HEK293 (cell line): Measurements from ENCODE around the gene HSPA4L.
A peak's percentile ranks its signal among the peaks of the same experiment; 100 is the strongest.

ENCODE experiments used
- ATF2 ChIP-seq: fragments of 450-650 bp; formaldehyde crosslinking; IDR thresholded peaks from 2 replicates; pipeline ENCODE4 v1.5.1; 2016; ENCODE audit warnings: missing biosample characterization, missing genetic modification characterization, low read depth
- CTCF ChIP-seq: fragments of 450-650 bp; formaldehyde crosslinking; IDR thresholded peaks from 2 replicates; pipeline ENCODE4 v1.5.1; 2016; ENCODE audit warnings: missing biosample characterization, missing genetic modification characterization
- GFI1B ChIP-seq: fragments of 450-650 bp; formaldehyde crosslinking; IDR thresholded peaks from 2 replicates; pipeline ENCODE4 v1.5.1; 2016; ENCODE audit warnings: missing biosample characterization, missing genetic modification characterization
- GLIS1 ChIP-seq: fragments of 450-650 bp; formaldehyde crosslinking; IDR thresholded peaks from 2 replicates; pipeline ENCODE4 v1.5.1; 2016; ENCODE audit warnings: missing biosample characterization, missing genetic modification characterization
- KLF16 ChIP-seq: fragments of 450-650 bp; formaldehyde crosslinking; IDR thresholded peaks from 2 replicates; pipeline ENCODE4 v1.5.1; 2017; ENCODE audit warnings: missing biosample characterization, missing genetic modification characterization
- PATZ1 ChIP-seq: fragments of 450-650 bp; formaldehyde crosslinking; IDR thresholded peaks from 2 replicates; pipeline ENCODE4 v1.5.1; 2016; ENCODE audit warnings: missing biosample characterization, missing genetic modification characterization
- PBX3 ChIP-seq: sonication (generic); formaldehyde crosslinking; IDR thresholded peaks from 2 replicates; pipeline ENCODE4 v1.8.1; 2022; ENCODE audit warnings: mild to moderate bottlenecking, moderate library complexity, missing genetic modification reagents
- PRDM4 ChIP-seq: fragments of 450-650 bp; formaldehyde crosslinking; IDR thresholded peaks from 2 replicates; pipeline ENCODE4 v1.5.1; 2017; ENCODE audit warnings: missing biosample characterization, missing genetic modification characterization
- SCRT1 ChIP-seq: fragments of 450-650 bp; formaldehyde crosslinking; IDR thresholded peaks from 2 replicates; pipeline ENCODE4 v1.5.1; 2016; ENCODE audit warnings: missing biosample characterization, missing genetic modification characterization, borderline replicate concordance
- SCRT2 ChIP-seq: fragments of 450-650 bp; formaldehyde crosslinking; IDR thresholded peaks from 2 replicates; pipeline ENCODE4 v1.5.1; 2016; ENCODE audit warnings: missing biosample characterization, missing genetic modification characterization
- SP7 ChIP-seq: fragments of 450-650 bp; formaldehyde crosslinking; IDR thresholded peaks from 2 replicates; pipeline ENCODE4 v1.5.1; 2016; ENCODE audit warnings: missing biosample characterization, missing genetic modification characterization
- ZBTB20 ChIP-seq: fragments of 450-650 bp; formaldehyde crosslinking; IDR thresholded peaks from 2 replicates; pipeline ENCODE4 v1.5.1; 2016; ENCODE audit warnings: missing biosample characterization, missing genetic modification characterization
- ZBTB21 ChIP-seq: fragments of 450-650 bp; formaldehyde crosslinking; IDR thresholded peaks from 2 replicates; pipeline ENCODE4 v1.5.1; 2017; ENCODE audit warnings: missing biosample characterization, missing genetic modification characterization
- ZBTB48 ChIP-seq: fragments of 450-650 bp; formaldehyde crosslinking; IDR thresholded peaks from 2 replicates; pipeline ENCODE4 v1.5.1; 2016; ENCODE audit warnings: missing biosample characterization, missing genetic modification characterization
- ZEB2 ChIP-seq: fragments of 450-650 bp; formaldehyde crosslinking; IDR thresholded peaks from 2 replicates; pipeline ENCODE4 v1.5.1; 2016; ENCODE audit warnings: missing biosample characterization, missing genetic modification characterization
- ZNF394 ChIP-seq: fragments of 450-650 bp; formaldehyde crosslinking; IDR thresholded peaks from 2 replicates; pipeline ENCODE4 v1.5.1; 2016; ENCODE audit warnings: missing biosample characterization, missing genetic modification characterization, mild to moderate bottlenecking, moderate library complexity, borderline replicate concordance
- ZNF423 ChIP-seq: fragments of 450-650 bp; formaldehyde crosslinking; IDR thresholded peaks from 2 replicates; pipeline ENCODE4 v1.5.1; 2016; ENCODE audit warnings: missing biosample characterization, missing genetic modification characterization
- ZNF501 ChIP-seq: fragments of 450-650 bp; formaldehyde crosslinking; IDR thresholded peaks from 2 replicates; pipeline ENCODE4 v1.5.1; 2016; ENCODE audit warnings: missing biosample characterization, missing genetic modification characterization
- ZNF529 ChIP-seq: fragments of 450-650 bp; formaldehyde crosslinking; IDR thresholded peaks from 2 replicates; pipeline ENCODE4 v1.5.1; 2017; ENCODE audit warnings: missing genetic modification characterization, missing biosample characterization; ENCODE audit not compliant: insufficient replicate concordance
- ZNF596 ChIP-seq: fragments of 450-650 bp; IDR thresholded peaks from 2 replicates; pipeline ENCODE4 v1.5.0; 2018; ENCODE audit warnings: missing biosample characterization, mild to moderate bottlenecking, missing genetic modification characterization, moderate library complexity
- ZNF610 ChIP-seq: fragments of 450-650 bp; formaldehyde crosslinking; IDR thresholded peaks from 2 replicates; pipeline ENCODE4 v1.5.1; 2016; ENCODE audit warnings: missing biosample characterization, missing genetic modification characterization, borderline replicate concordance
- ZNF654 ChIP-seq: fragments of 450-650 bp; formaldehyde crosslinking; IDR thresholded peaks from 2 replicates; pipeline ENCODE4 v1.5.1; 2016; ENCODE audit warnings: low read depth, missing biosample characterization, missing genetic modification characterization
- ZNF843 ChIP-seq: fragments of 450-650 bp; formaldehyde crosslinking; IDR thresholded peaks from 2 replicates; pipeline ENCODE4 v1.5.1; 2016; ENCODE audit warnings: missing biosample characterization, missing genetic modification characterization
- ZXDB ChIP-seq: fragments of 450-650 bp; formaldehyde crosslinking; IDR thresholded peaks from 2 replicates; pipeline ENCODE4 v1.5.1; 2016; ENCODE audit warnings: missing biosample characterization, missing genetic modification characterization

The HSPA4L gene

GRCh38 chr4:127782275-127783025 is at the start of gene HSPA4L (continued):
- peak; percentile 31; the same call in 1 of the 2 replicates for TF ChIP-seq PRDM4
- TF ChIP-seq GFI1B (tag by site-specific recombination) = no peak
- peak; percentile 43; the same call in 1 of the 2 replicates for TF ChIP-seq SCRT1
- no peak for TF ChIP-seq ZNF423 (tag by site-specific recombination)
- peak; percentile 54; the same call in 1 of the 2 replicates for TF ChIP-seq ZXDB
- 0 out of 2 replicates have a peak, but pooled peaks have one; percentile 15 for TF ChIP-seq PBX3 (CRISPR knock-in tag)
- peak; percentile 92 for TF ChIP-seq ZNF501 (tag by site-specific recombination)
- peak; percentile 49; the same call in 1 of the 2 replicates for TF ChIP-seq ZNF843 (tag by site-specific recombination)
- TF ChIP-seq ZBTB21 = no peak
- TF ChIP-seq ZNF654 (tag by site-specific recombination) = no peak
- TF ChIP-seq ATF2 (tag by site-specific recombination) = no peak
- TF ChIP-seq ZNF394 (tag by site-specific recombination) = 0 out of 2 replicates have a peak, but pooled peaks have one; percentile 14
- TF ChIP-seq ZEB2 (tag by site-specific recombination) = peak; percentile 51; the same call in 1 of the 2 replicates
- TF ChIP-seq PATZ1 (tag by site-specific recombination) = peak; percentile 15; the same call in 1 of the 2 replicates
- peak; percentile 89 for TF ChIP-seq ZBTB48
- TF ChIP-seq KLF16 (tag by site-specific recombination) = no peak
- TF ChIP-seq SP7 (tag by site-specific recombination) = peak; percentile 51; the same call in 1 of the 2 replicates
- TF ChIP-seq CTCF = 0 out of 2 replicates have a peak, but pooled peaks have one; percentile 54
- no peak for TF ChIP-seq ZNF596 (tag by site-specific recombination)
- TF ChIP-seq SCRT2 (tag by site-specific recombination) = peak; percentile 85
- TF ChIP-seq GLIS1 = 0 out of 2 replicates have a peak, but pooled peaks have one; percentile 27
- no peak for TF ChIP-seq ZNF529 (tag by site-specific recombination)
- no peak for TF ChIP-seq ZNF610
- TF ChIP-seq ZBTB20 = peak; percentile 65; the same call in 1 of the 2 replicates
